Loucy (cell line): ENCODE measurements around the gene ARID1B.
A peak's percentile ranks its signal among the peaks of the same experiment; 100 is the strongest.

Experiments
- H2AFZ ChIP-seq: fragments of 200-600 bp; sonication (generic); 2 replicates; pipeline ENCODE4 v1.6.0; 2016; ENCODE audit warnings: antibody characterized with exemption, mild to moderate bottlenecking, low read length, moderate library complexity
- H3F3A ChIP-seq: fragments of 200-600 bp; 2 replicates; pipeline ENCODE4 v1.6.0; 2016; ENCODE audit warnings: antibody characterized with exemption, low read depth, mild to moderate bottlenecking
- H3K27me3 ChIP-seq: fragments of 200-600 bp; sonication (generic); 2 replicates; pipeline ENCODE4 v1.6.1; 2014; ENCODE audit warnings: low read length, mild to moderate bottlenecking; ENCODE audit not compliant: insufficient read depth, poor library complexity, severe bottlenecking
- H3K36me3 ChIP-seq: fragments of 200-600 bp; sonication (generic); 2 replicates; pipeline ENCODE4 v1.6.1; 2016; ENCODE audit warnings: low read length; ENCODE audit not compliant: insufficient read depth
- H3K4me1 ChIP-seq: fragments of 200-600 bp; sonication (generic); 2 replicates; pipeline ENCODE4 v1.5.1; 2014; ENCODE audit warnings: low read length, mild to moderate bottlenecking; ENCODE audit not compliant: insufficient read depth, poor library complexity, severe bottlenecking
- H3K4me2 ChIP-seq: fragments of 200-600 bp; sonication (generic); 2 replicates; pipeline ENCODE4 v1.6.0; 2014; ENCODE audit warnings: antibody characterized with exemption, low read length, low read depth, mild to moderate bottlenecking; ENCODE audit not compliant: poor library complexity, severe bottlenecking
- H3K4me3 ChIP-seq: fragments of 200-600 bp; sonication (generic); 2 replicates; pipeline ENCODE4 v1.5.1; 2014; ENCODE audit warnings: low read length, mild to moderate bottlenecking, mixed read lengths; ENCODE audit not compliant: poor library complexity, severe bottlenecking
- H3K79me2 ChIP-seq: fragments of 200-600 bp; sonication (generic); 2 replicates; pipeline ENCODE4 v1.6.1; 2014; ENCODE audit warnings: low read length; ENCODE audit not compliant: insufficient read depth
- H3K9ac ChIP-seq: fragments of 200-600 bp; sonication (generic); 2 replicates; pipeline ENCODE4 v1.6.0; 2014; ENCODE audit warnings: mild to moderate bottlenecking, low read depth, low read length, moderate library complexity; ENCODE audit not compliant: poor library complexity, severe bottlenecking
- H3K9me2 ChIP-seq: fragments of 200-600 bp; sonication (generic); replicated peaks from 2 replicates; pipeline ENCODE4 v1.6.1; 2016; ENCODE audit warnings: low read depth, low read length, mixed read lengths
- H3K9me3 ChIP-seq: fragments of 200-600 bp; sonication (generic); 2 replicates; pipeline ENCODE4 v1.6.1; 2014; ENCODE audit warnings: mild to moderate bottlenecking, antibody characterized with exemption, low read length, low read depth; ENCODE audit not compliant: insufficient read depth
- H4K20me1 ChIP-seq: fragments of 200-600 bp; sonication (generic); 2 replicates; pipeline ENCODE4 v1.6.0; 2014; ENCODE audit warnings: antibody characterized with exemption, low read length, mild to moderate bottlenecking; ENCODE audit not compliant: insufficient read depth, poor library complexity, severe bottlenecking
- EZH2phosphoT487 ChIP-seq: fragments of 200-600 bp; IDR thresholded peaks from 2 replicates; pipeline ENCODE4 v1.6.1; 2018; ENCODE audit warnings: antibody characterized with exemption, mild to moderate bottlenecking, moderate library complexity, borderline replicate concordance
- TF ChIP-seq, protein P1 (sequence below): fragments of 200-600 bp; sonication (generic); conservative IDR thresholded peaks from 2 replicates; pipeline ENCODE4 v1.5.1; 2014; ENCODE audit warnings: mild to moderate bottlenecking, antibody characterized with exemption, low read length

ARID1B gene

DNA sequence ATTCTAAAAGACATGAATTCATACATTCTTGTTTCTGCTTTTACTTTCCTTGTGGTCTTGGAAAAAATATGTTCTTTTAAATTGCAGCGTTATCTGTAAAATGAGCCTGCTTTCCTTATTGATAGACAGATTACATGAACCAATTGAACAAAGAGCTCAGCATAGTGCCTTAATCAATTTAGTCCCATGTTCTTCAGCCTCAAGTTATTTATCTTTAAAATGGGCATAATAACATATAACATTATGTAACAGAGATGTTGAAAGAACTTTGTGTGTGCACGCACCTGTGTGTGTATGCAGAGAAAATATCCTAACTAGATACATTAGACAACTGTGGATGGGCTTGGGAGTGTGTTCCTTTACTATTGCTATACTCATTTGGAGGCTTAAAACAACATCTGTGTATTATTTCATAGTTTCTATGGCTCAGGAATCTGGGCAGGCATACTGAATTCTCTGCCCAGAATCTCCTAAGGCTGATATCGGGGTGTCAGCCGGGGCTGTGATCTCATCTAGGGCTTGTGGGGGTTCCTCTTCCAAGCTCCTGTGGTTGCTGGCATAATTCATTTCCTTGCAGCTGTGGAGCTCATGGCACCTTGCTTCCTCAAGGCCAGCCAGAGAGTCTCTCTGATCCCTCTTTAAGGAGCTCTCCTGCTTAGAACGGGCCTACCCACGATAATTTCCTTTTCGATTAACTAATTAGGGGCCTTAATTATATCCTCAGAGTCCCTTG, 194.1 kb downstream of the ARID1B start:
- Histone ChIP-seq H4K20me1 (peaks cover 64% of the 10 kb centered on the region), H3K9me2 (no peaks in the 10 kb centered on the region), H2AFZ (no peak overlapping the region), H3K9me3 (no peaks in the 10 kb centered on the region), H3K36me3 (no peaks in the 10 kb centered on the region), H3K4me1 (peaks cover 41% of the 10 kb centered on the region), H3K27me3 (no peaks in the 10 kb centered on the region), H3K4me2 (no peak overlapping the region), H3K9ac (no peak overlapping the region), H3F3A (no peaks in the 10 kb centered on the region; the same call in 1 of the 2 replicates), H3K79me2 (peaks cover 99% of the 10 kb centered on the region), H3K4me3 (no peak overlapping the region)
- TF ChIP-seq, protein P1, sequence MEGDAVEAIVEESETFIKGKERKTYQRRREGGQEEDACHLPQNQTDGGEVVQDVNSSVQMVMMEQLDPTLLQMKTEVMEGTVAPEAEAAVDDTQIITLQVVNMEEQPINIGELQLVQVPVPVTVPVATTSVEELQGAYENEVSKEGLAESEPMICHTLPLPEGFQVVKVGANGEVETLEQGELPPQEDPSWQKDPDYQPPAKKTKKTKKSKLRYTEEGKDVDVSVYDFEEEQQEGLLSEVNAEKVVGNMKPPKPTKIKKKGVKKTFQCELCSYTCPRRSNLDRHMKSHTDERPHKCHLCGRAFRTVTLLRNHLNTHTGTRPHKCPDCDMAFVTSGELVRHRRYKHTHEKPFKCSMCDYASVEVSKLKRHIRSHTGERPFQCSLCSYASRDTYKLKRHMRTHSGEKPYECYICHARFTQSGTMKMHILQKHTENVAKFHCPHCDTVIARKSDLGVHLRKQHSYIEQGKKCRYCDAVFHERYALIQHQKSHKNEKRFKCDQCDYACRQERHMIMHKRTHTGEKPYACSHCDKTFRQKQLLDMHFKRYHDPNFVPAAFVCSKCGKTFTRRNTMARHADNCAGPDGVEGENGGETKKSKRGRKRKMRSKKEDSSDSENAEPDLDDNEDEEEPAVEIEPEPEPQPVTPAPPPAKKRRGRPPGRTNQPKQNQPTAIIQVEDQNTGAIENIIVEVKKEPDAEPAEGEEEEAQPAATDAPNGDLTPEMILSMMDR, result no peak
- TF ChIP-seq EZH2phosphoT487, result no peak

DNA sequence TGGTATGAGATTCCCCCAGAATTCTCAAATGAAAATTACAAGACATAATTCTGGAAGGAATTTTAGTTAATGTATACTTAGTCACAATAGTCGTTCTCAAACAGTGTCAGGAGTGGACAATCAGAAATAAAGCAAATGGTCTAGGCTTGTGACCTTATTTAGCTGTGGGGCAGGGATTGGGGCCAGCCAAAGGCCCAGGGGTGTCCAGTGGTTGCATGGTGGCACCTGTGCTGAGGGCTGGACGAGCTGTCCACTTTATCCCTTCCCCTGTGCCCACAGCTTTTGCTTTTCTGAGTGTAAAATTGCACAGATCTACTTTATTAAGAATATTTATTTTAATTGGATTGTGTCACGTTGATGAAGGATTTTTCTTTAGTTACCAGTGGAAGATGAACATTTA, 195.0 kb downstream of the ARID1B start:
- TF ChIP-seq, protein P1, result no peak
- no peak for TF ChIP-seq EZH2phosphoT487
- Histone ChIP-seq H3K4me1 (peaks cover 49% of the 10 kb centered on the region), H2AFZ (no peak overlapping the region), H3K9me3 (no peaks in the 10 kb centered on the region), H3K9me2 (no peaks in the 10 kb centered on the region), H3K79me2 (peaks cover 99% of the 10 kb centered on the region), H3K36me3 (no peaks in the 10 kb centered on the region), H3K9ac (no peak overlapping the region), H3K4me3 (no peak overlapping the region), H4K20me1 (peaks cover 65% of the 10 kb centered on the region), H3K27me3 (no peaks in the 10 kb centered on the region), H3K4me2 (no peak overlapping the region), H3F3A (no peaks in the 10 kb centered on the region; the same call in 1 of the 2 replicates)

DNA sequence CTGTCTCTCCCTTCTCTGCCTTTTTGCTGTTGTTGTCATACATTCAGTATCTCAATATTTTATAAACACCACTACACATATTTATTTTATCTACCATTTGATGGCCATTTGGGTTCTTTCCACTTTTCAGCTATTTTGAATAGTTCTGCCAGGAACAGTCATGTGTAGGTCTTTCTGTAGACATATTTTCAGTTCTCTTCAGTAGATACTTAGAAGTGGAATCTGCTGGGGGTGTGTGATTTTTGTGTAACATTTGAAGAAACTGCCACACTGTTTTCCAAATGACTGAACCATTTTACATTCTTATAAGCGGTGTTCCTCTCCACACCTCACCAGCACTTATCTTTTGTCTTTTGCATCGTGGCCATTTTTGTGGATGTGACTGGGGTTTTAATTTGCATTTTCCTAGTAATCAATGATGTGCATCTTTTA, 197.7 kb downstream of the ARID1B start:
- no peaks in the 10 kb centered on the region for H3K9me2 ChIP-seq
- peaks cover 54% of the 10 kb centered on the region for H4K20me1 ChIP-seq
- peaks cover 58% of the 10 kb centered on the region for H3K4me1 ChIP-seq
- H2AFZ ChIP-seq, result no peak overlapping the region
- H3F3A ChIP-seq, result no peaks in the 10 kb centered on the region; the same call in 1 of the 2 replicates
- no peaks in the 10 kb centered on the region for H3K27me3 ChIP-seq
- no peaks in the 10 kb centered on the region for H3K36me3 ChIP-seq
- no peak overlapping the region for H3K9ac ChIP-seq
- H3K4me2 ChIP-seq, result peak overlapping the region; percentile 83
- no peak for TF ChIP-seq EZH2phosphoT487
- TF ChIP-seq, protein P1, result no peak
- H3K79me2 ChIP-seq, result peaks cover 100% of the 10 kb centered on the region
- no peaks in the 10 kb centered on the region for H3K9me3 ChIP-seq
- no peak overlapping the region for H3K4me3 ChIP-seq
